ENCODE results near the gene ERAL1.

GRCh38 chr17:28862561-28862960 is 7.7 kb downstream of the ERAL1 start:
- TF ChIP-seq CTCF (conservative IDR thresholded peaks at IDR 0.05; ENCODE audit: low read length) (no peak), EZH2phosphoT487 (IDR thresholded peaks at IDR 0.05; ENCODE audit: borderline replicate concordance, low read depth, low read length) (no peak)

All from OCI-LY7 (cell line).